K562 (cell line): ENCODE data around the gene HLA-B. TPM values are rescaled to one million over a fixed set of nuclear protein-coding genes. Genes with fewer than 3 reads are reported as not detected.

Source experiments
- ATF2 ChIP-seq: sonication (generic); formaldehyde crosslinking; IDR thresholded peaks from 2 replicates; pipeline ENCODE4 v1.8.1; 2022; ENCODE audit warnings: missing genetic modification reagents
- CHD7 ChIP-seq: fragments of 200-600 bp; sonication (generic); IDR thresholded peaks from one replicate; pipeline ENCODE4 v1.6.1; 2012; ENCODE audit warnings: mild to moderate bottlenecking, low read depth, low read length, inconsistent platforms
- EGR1 ChIP-seq: fragments of 450-650 bp; conservative IDR thresholded peaks from 2 replicates; pipeline ENCODE4 v1.6.1; 2017; ENCODE audit warnings: mild to moderate bottlenecking
- NKRF ChIP-seq: fragments of 450-650 bp; IDR thresholded peaks from 2 replicates; pipeline ENCODE4 v1.6.1; 2016; ENCODE audit warnings: borderline replicate concordance
- SNIP1 ChIP-seq: fragments of 450-650 bp; IDR thresholded peaks from 2 replicates; pipeline ENCODE4 v1.7.1; 2017; ENCODE audit warnings: low read depth, mild to moderate bottlenecking
- SUPT5H ChIP-seq: fragments of 450-650 bp; IDR thresholded peaks from 2 replicates; pipeline ENCODE4 v1.6.1; 2016
- ZHX1 ChIP-seq: fragments of 150-350 bp; conservative IDR thresholded peaks from 2 replicates; pipeline ENCODE4 v1.6.1; 2014; ENCODE audit warnings: low read length
- polyA plus RNA-seq, 8 experiments: library from polyadenylated mRNA; depleted of rRNA in 4 of 8; stranded (reverse) in 5 of 8; unstranded in 3 of 8; fragments of >200 nt; fragmentation: Nextera tagmentation in 2 of 8; fragmentation: Illumina TruSeq in 1 of 8; extraction: Ambion mirVana in 2 of 8; extraction: Trizol in 1 of 8; gene quantifications; 2 replicates each; pipeline versions ENCODE4 v1.2.1 to v1.2.3, GENCODE V29; 2011 to 2014; ENCODE audit warnings: inconsistent platforms in 1 of 8, missing spikeins in 1 of 8
- total RNA-seq, 7 experiments: library from RNA; depleted of rRNA in 6 of 7; stranded (reverse); fragments of >200 nt in 6 of 7; fragmentation: Illumina TruSeq in 2 of 7; extraction: Trizol in 2 of 7; gene quantifications; 2 replicates each; pipeline versions ENCODE4 v1.2.1 to v1.2.3, GENCODE V29; 2011 to 2021; ENCODE audit warnings: low replicate concordance in 1 of 7

The HLA-B gene
- total and polyA plus RNA-seq, 9 of the 15 experiments (the other 6 are each of a cell fraction or from before 2014, with no cell fraction given): 0.07 to 9.7 (median 0.65) TPM; not detected in 2

- TF ChIP-seq CHD7: no peak
- TF ChIP-seq NKRF: no peak; the same call in 1 of the 2 replicates
- TF ChIP-seq EGR1: peak; percentile 99
- TF ChIP-seq ATF2 (CRISPR knock-in tag): no peak
- peak; percentile 67 for TF ChIP-seq SUPT5H
- TF ChIP-seq ZHX1: no peak
- no peak for TF ChIP-seq SNIP1
Measured at GRCh38 chr6:31399589-31400466, 42.8 kb upstream of the HLA-B start (continued).
